ENCODE data around the gene CCL18. TPM values are rescaled to one million over a fixed set of nuclear protein-coding genes. Genes with fewer than 3 reads are reported as not detected.
"Not testable (repeated sequence)": the region's sequence is repeated elsewhere in the genome, so short reads cannot be mapped to it uniquely, and the experiment has no call there.

The CCL18 gene
- total and polyA plus RNA-seq, 9 donors: 0.20 to 28.4 (median 0.90) TPM; not detected in 3

DNA sequence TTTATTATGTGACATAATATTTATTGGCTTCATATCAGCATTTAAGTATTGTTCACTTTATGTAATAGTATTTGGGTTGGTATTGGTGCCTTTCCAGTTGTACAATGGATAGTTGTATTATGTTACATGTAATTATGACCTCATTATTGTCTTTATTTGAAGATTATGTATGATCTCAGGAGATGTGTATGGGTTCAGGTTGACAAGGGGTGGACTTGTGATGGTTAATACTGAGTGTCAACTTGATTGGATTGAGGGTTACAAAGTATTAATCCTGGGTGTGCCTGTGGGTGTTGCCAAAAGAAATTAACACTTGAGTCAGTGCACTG, 51.5 kb downstream of the CCL18 start:
- H3K36me3 ChIP-seq: not testable (repeated sequence)

GRCh38 chr17:36117505-36118382, 53.7 kb downstream of the CCL18 start:
- Histone ChIP-seq H3K4me1 (ENCODE audit: insufficient read depth) (no peaks in the 10 kb centered on the region), H3K27me3 (no peaks in the 10 kb centered on the region), H3K9me3 (no peaks in the 10 kb centered on the region), H3K36me3 (no peaks in the 10 kb centered on the region), H3K27ac (no peak overlapping the region), H3K4me3 (no peak overlapping the region)
- no peak for DNase-seq
- intact Hi-C loops (cut with DNase I): no loop called here
- TF ChIP-seq EP300 (IDR thresholded peaks at IDR 0.05): no peak
- TF ChIP-seq POLR2A (IDR thresholded peaks at IDR 0.05): no peak
- no peak for TF ChIP-seq CTCF (IDR thresholded peaks at IDR 0.05)
- WGBS, 3 donors: 17 to 25% (median 22%) methylated on average over 5 of the region's 5 CpGs

More for the DNA sequence above, 51.5 kb downstream of the CCL18 start:
- H3K27me3 ChIP-seq; intact Hi-C loops (cut with DNase I); H3K4me3 ChIP-seq; H3K27ac ChIP-seq; H3K4me1 ChIP-seq (ENCODE audit: insufficient read depth); H3K9me3 ChIP-seq; DNase-seq: not testable (repeated sequence)

- no peaks in the 10 kb centered on the region for H3K4me1 ChIP-seq (ENCODE audit: insufficient read depth)
- no peaks in the 10 kb centered on the region for H3K9me3 ChIP-seq
- intact Hi-C loops (cut with DNase I): no loop called here
- no peak overlapping the region for H3K27ac ChIP-seq
- no peaks in the 10 kb centered on the region for H3K36me3 ChIP-seq
- WGBS, 3 donors: 81 to 91% (median 84%) methylated on average over 12 of the region's 12 CpGs
- TF ChIP-seq EP300 (IDR thresholded peaks at IDR 0.05) (no peak), CTCF (IDR thresholded peaks at IDR 0.05) (no peak), POLR2A (IDR thresholded peaks at IDR 0.05) (no peak)
- H3K4me3 ChIP-seq: no peak overlapping the region
- no peaks in the 10 kb centered on the region for H3K27me3 ChIP-seq
- DNase-seq: no peak
These were observed 54.6 kb downstream of the CCL18 start for GRCh38 chr17:36118477-36119353.

GRCh38 chr17:36120221-36120620, 56.1 kb downstream of the CCL18 start:
- Histone ChIP-seq H3K4me1 (ENCODE audit: insufficient read depth) (no peaks in the 10 kb centered on the region), H3K9me3 (no peaks in the 10 kb centered on the region), H3K27ac (no peak overlapping the region), H3K27me3 (no peaks in the 10 kb centered on the region), H3K4me3 (no peak overlapping the region), H3K36me3 (no peaks in the 10 kb centered on the region)
- WGBS, 3 donors: 71 to 78% (median 74%) methylated on average over 3 of the region's 3 CpGs
- TF ChIP-seq POLR2A (IDR thresholded peaks at IDR 0.05) (no peak), EP300 (IDR thresholded peaks at IDR 0.05) (no peak), CTCF (IDR thresholded peaks at IDR 0.05) (no peak)
- intact Hi-C loops (cut with DNase I): no loop called here
- DNase-seq: no peak

DNA sequence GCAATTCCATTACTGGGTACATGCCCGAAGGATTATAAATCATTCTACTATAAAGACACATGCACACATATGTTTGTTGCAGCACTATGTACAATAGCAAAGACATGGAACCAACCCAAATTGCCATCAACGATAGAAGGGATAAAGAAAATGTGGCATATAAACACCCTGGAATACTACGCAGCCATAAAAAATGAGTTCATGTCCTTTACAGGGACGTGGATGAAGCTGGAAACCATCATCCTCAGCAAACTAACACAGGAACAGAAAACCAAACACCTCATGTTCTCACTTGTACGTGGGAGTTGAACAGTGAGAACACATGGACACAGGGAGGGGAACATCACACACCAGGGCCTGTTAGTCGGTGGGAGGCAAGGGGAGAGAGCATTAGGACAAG, 57.0 kb downstream of the CCL18 start:
- 50 to 62% (median 54%) methylated on average over 6 of the region's 6 CpGs for WGBS, 3 donors

More for the DNA sequence above, 57.0 kb downstream of the CCL18 start:
- H3K4me3 ChIP-seq; H3K36me3 ChIP-seq; H3K9me3 ChIP-seq; DNase-seq; H3K27ac ChIP-seq; H3K4me1 ChIP-seq (ENCODE audit: insufficient read depth); intact Hi-C loops (cut with DNase I); H3K27me3 ChIP-seq: not testable (repeated sequence)

Small RNA genes within 50 kb of the gene (small RNA-seq; reads per million reads assigned to genes)
- gene RN7SL301P: not detected

Other genes starting within 250 kb of the CCL18 start
- gene HEATR9, start 195.4 kb upstream of the CCL18 start, total RNA-seq: not detected
- under 1 TPM in 1 of 2 donors, not detected in 1; 0.18 TPM for gene HEATR9, start 195.4 kb upstream of the CCL18 start, polyA plus RNA-seq
- 1 to 10 TPM in 6 of 7 donors, under 1 TPM in 1; 0.28 to 3.9 (median 2.1) TPM for gene CCL5, start 183.9 kb upstream of the CCL18 start, total RNA-seq
- gene CCL5, start 183.9 kb upstream of the CCL18 start, polyA plus RNA-seq: 10 to 100 TPM in 1 of 2 donors, 1 to 10 TPM in 1; 2.1 to 44.5 TPM
- gene RDM1, start 133.5 kb upstream of the CCL18 start, total RNA-seq: not detected
- gene RDM1, start 133.5 kb upstream of the CCL18 start, polyA plus RNA-seq: under 1 TPM in 1 of 2 donors, not detected in 1; 0.33 TPM
- gene LYZL6, start 120.6 kb upstream of the CCL18 start, total RNA-seq: not detected
- gene LYZL6, start 120.6 kb upstream of the CCL18 start, polyA plus RNA-seq: not detected
- under 1 TPM in 2 of 7 donors, not detected in 5; 0.11 to 0.26 TPM for gene CCL16, start 82.8 kb upstream of the CCL18 start, total RNA-seq
- under 1 TPM; 0.17 to 0.90 TPM for gene CCL16, start 82.8 kb upstream of the CCL18 start, polyA plus RNA-seq
- gene CCL14, start 77.5 kb upstream of the CCL18 start, total RNA-seq: 10 to 100 TPM in 4 of 7 donors, 1 to 10 TPM in 3; 3.3 to 64.8 (median 11.7) TPM
- 100 to 1,000 TPM in 1 of 2 donors, 10 to 100 TPM in 1; 37.4 to 411 TPM for gene CCL14, start 77.5 kb upstream of the CCL18 start, polyA plus RNA-seq
- under 1 TPM in 1 of 7 donors, not detected in 6; 0.48 TPM for gene CCL15, start 62.7 kb upstream of the CCL18 start, total RNA-seq
- gene CCL15, start 62.7 kb upstream of the CCL18 start, polyA plus RNA-seq: not detected
- gene CCL23, start 46.3 kb upstream of the CCL18 start, total RNA-seq: 1 to 10 TPM in 3 of 7 donors, under 1 TPM in 2, not detected in 2; 0.81 to 9.2 (median 2.3) TPM
- gene CCL23, start 46.3 kb upstream of the CCL18 start, polyA plus RNA-seq: 1 to 10 TPM; 3.7 to 3.9 TPM
- gene CCL3, start 25.9 kb downstream of the CCL18 start, total RNA-seq: 1 to 10 TPM in 5 of 7 donors, under 1 TPM in 2; 0.57 to 9.3 (median 3.1) TPM
- 1 to 10 TPM; 3.7 to 5.3 TPM for gene CCL3, start 25.9 kb downstream of the CCL18 start, polyA plus RNA-seq
- 10 to 100 TPM in 1 of 7 donors, 1 to 10 TPM in 6; 1.1 to 15.2 (median 2.0) TPM for gene CCL4, start 39.6 kb downstream of the CCL18 start, total RNA-seq
- 10 to 100 TPM in 1 of 2 donors, 1 to 10 TPM in 1; 2.7 to 17.2 TPM for gene CCL4, start 39.6 kb downstream of the CCL18 start, polyA plus RNA-seq
- 10 to 100 TPM in 1 of 7 donors, 1 to 10 TPM in 6; 1.1 to 11.5 (median 4.5) TPM for gene TBC1D3B, start 112.4 kb downstream of the CCL18 start, total RNA-seq
- 1 to 10 TPM in 1 of 2 donors, not detected in 1; 2.5 TPM for gene TBC1D3B, start 112.4 kb downstream of the CCL18 start, polyA plus RNA-seq
- 1 to 10 TPM in 2 of 7 donors, under 1 TPM in 2, not detected in 3; 0.22 to 2.6 (median 0.89) TPM for gene CCL3L1, start 132.5 kb downstream of the CCL18 start, total RNA-seq
- 1 to 10 TPM in 1 of 2 donors, under 1 TPM in 1; 0.70 to 2.1 TPM for gene CCL3L1, start 132.5 kb downstream of the CCL18 start, polyA plus RNA-seq
- 10 to 100 TPM in 1 of 7 donors, 1 to 10 TPM in 2, under 1 TPM in 3, not detected in 1; 0.42 to 13.1 (median 1.1) TPM for gene CCL4L2, start 146.8 kb downstream of the CCL18 start, total RNA-seq
- gene CCL4L2, start 146.8 kb downstream of the CCL18 start, polyA plus RNA-seq: 10 to 100 TPM in 1 of 2 donors, 1 to 10 TPM in 1; 1.7 to 11.1 TPM
- gene TBC1D3I, start 200.3 kb downstream of the CCL18 start, total RNA-seq: under 1 TPM in 5 of 7 donors, not detected in 2; 0.13 to 0.89 (median 0.17) TPM
- gene TBC1D3I, start 200.3 kb downstream of the CCL18 start, polyA plus RNA-seq: under 1 TPM in 1 of 2 donors, not detected in 1; 0.30 TPM